ENCODE measurements around the gene SCAP.

The SCAP gene

GRCh38 chr3:47443611-47443995, 32.1 kb downstream of the SCAP start:
- peaks cover 24% of the 10 kb centered on the region for H3K4me1 Mint-ChIP-seq
- no peak for TF ChIP-seq CTCF (IDR thresholded peaks at IDR 0.05; ENCODE audit: unreplicated experiment in 3 of 3)
- peaks cover 7% of the 10 kb centered on the region for H3K9me3 Mint-ChIP-seq
- H3K36me3 Mint-ChIP-seq (ENCODE audit: low read depth), result peaks cover 32% of the 10 kb centered on the region
- H3K27ac Mint-ChIP-seq, result peak overlapping the region; percentile 64 to 84 (median 68)
- H3K27me3 Mint-ChIP-seq (ENCODE audit: low read depth), result peaks cover 4% of the 10 kb centered on the region
- no peak overlapping the region for H3K4me3 Mint-ChIP-seq

DNA sequence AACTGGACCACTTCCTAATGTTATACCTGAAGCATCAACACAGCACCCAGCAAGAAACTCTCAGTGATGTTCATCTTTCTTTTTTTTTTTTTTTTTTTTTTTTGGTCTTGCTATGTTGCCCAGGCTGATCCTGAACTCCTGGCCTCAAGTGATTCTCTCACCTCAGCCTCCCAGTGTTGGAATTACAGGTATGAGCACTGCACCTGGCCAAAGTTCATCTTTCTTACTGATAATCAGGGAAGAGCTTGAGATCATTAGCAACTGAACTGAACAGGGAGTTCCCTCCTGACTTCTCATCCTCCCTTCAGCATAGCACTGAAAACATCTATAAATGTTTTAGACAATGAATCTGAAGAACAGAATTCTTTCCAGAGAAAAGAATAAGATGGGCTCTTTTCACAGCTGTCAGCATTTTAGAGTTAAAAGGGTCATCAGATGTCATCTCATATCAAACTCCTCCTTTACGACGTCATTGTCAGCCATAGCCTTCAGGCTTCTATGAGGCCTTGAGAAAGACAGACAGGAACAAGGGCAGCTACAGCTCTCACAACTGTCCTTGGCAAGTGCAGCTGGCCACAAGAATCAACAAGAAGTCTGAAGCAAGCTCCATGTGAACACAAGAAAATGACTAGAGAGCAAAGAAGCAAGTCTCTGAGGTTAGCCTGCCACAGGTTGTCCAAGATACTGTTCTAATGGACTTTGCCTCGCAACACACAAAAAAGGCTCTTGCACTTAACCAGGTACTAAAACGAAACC, 33.8 kb downstream of the SCAP start:
- Mint-ChIP-seq H3K36me3 (ENCODE audit: low read depth) (peaks cover 36% of the 10 kb centered on the region), H3K4me3 (peak overlapping the region in 1 of 3 experiments; percentile 62), H3K27me3 (ENCODE audit: low read depth) (peaks cover 4% of the 10 kb centered on the region), H3K9me3 (no peaks in the 10 kb centered on the region), H3K4me1 (peaks cover 24% of the 10 kb centered on the region), H3K27ac (peak overlapping the region; percentile 64 to 84 (median 68))
- no peak for TF ChIP-seq CTCF (IDR thresholded peaks at IDR 0.05; ENCODE audit: unreplicated experiment in 3 of 3)

DNA sequence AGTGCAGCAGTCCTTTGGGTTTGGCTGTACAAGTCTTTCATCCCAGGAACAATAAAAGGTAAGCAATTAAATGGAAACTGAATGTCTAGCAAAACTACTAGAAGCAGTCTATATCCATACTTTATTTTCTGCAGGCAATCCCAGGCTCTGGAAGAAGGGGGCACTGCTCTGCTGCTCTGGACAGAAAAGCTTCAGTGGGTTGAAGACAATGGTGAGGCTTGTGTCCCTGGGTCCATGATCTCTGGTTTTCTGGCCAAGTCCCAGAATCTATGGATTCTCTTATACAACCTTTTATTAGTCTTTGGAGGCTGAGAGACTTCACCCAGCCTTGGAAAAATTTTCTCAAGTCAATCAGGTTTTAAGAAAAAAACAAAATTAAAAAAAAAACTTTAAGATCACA, 35.6 kb downstream of the SCAP start:
- Mint-ChIP-seq H3K36me3 (ENCODE audit: low read depth) (peaks cover 42% of the 10 kb centered on the region), H3K4me1 (peaks cover 24% of the 10 kb centered on the region), H3K9me3 (no peaks in the 10 kb centered on the region), H3K4me3 (no peak overlapping the region), H3K27ac (no peak overlapping the region), H3K27me3 (ENCODE audit: low read depth) (peaks cover 4% of the 10 kb centered on the region)
- TF ChIP-seq CTCF (IDR thresholded peaks at IDR 0.05; ENCODE audit: unreplicated experiment in 3 of 3), result no peak

- Mint-ChIP-seq H3K36me3 (ENCODE audit: low read depth) (peaks cover 64% of the 10 kb centered on the region), H3K27ac (no peak overlapping the region)
Observed at GRCh38 chr3:47436180-47436579, 39.6 kb downstream of the SCAP start.

DNA sequence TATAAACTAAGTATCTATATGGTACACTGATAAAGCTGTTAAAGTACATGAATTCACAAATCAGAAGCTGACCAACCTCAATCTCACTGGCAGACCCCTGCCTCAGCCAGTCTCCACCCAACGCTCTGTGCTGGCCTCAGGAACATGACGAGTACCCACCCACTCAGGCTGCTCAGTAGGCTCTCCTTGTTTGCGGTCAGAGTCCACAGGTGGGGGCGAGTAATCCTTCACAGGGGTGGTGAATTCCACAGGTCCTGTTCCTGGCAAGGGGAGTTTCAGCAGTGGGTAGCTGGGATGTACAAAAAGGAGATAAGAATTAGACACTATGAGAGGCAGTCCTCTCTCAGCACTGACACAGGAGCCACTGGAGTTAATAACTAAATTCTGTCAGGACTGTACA, 40.9 kb downstream of the SCAP start:
- H3K27me3 Mint-ChIP-seq (ENCODE audit: low read depth), result no peaks in the 10 kb centered on the region
- peak overlapping the region in 1 of 3 experiments; percentile 74 for H3K27ac Mint-ChIP-seq
- H3K36me3 Mint-ChIP-seq (ENCODE audit: low read depth), result peaks cover 65% of the 10 kb centered on the region
- TF ChIP-seq CTCF (IDR thresholded peaks at IDR 0.05; ENCODE audit: unreplicated experiment in 3 of 3), result no peak
- no peak overlapping the region for H3K4me3 Mint-ChIP-seq
- H3K9me3 Mint-ChIP-seq, result no peaks in the 10 kb centered on the region
- H3K4me1 Mint-ChIP-seq, result no peaks in the 10 kb centered on the region

More at GRCh38 chr3:47436180-47436579, 39.6 kb downstream of the SCAP start:
- H3K4me3 Mint-ChIP-seq, result no peak overlapping the region
- no peak for TF ChIP-seq CTCF (IDR thresholded peaks at IDR 0.05; ENCODE audit: unreplicated experiment in 3 of 3)
- no peaks in the 10 kb centered on the region for H3K9me3 Mint-ChIP-seq
- no peaks in the 10 kb centered on the region for H3K4me1 Mint-ChIP-seq
- H3K27me3 Mint-ChIP-seq (ENCODE audit: low read depth), result no peaks in the 10 kb centered on the region

DNA sequence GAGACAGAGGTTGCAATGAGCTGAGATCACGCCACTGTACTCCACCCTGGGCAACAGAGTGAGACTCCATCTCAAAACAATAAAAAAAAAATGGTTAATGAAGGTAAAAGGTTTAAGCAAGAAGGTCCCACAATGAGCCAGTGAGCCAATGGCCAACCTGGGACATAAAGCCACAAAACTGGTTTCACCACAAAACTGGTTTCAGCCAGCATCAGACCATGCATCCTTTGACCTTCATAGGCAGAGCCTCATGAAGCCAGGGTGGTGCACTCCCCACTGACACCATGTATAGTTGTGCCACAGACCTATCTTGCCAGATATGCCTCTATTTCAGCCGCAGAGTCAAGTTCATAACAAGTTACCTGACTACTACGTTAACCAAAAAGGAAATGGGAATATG, 41.9 kb downstream of the SCAP start:
- Mint-ChIP-seq H3K4me3 (no peak overlapping the region), H3K36me3 (ENCODE audit: low read depth) (peaks cover 61% of the 10 kb centered on the region), H3K27me3 (ENCODE audit: low read depth) (no peaks in the 10 kb centered on the region), H3K27ac (peak overlapping the region in 1 of 3 experiments; percentile 51), H3K9me3 (no peaks in the 10 kb centered on the region), H3K4me1 (no peaks in the 10 kb centered on the region)
- TF ChIP-seq CTCF (IDR thresholded peaks at IDR 0.05; ENCODE audit: unreplicated experiment in 3 of 3), result no peak
